D721Med (cell line): ENCODE data around the gene DUS1L.

Experiments
- DNase-seq: peaks from one replicate; pipeline ENCODE4 v3.0.0; 2011; ENCODE audit warnings: low spot score; ENCODE audit not compliant: insufficient read length
- FAIRE-seq: peaks from 2 replicates; lab custom pipeline; 2011; peaks lifted over from hg19 to GRCh38; lab: Jason Lieb, UNC
- CTCF ChIP-seq: IDR thresholded peaks from 2 replicates; pipeline ENCODE4 v1.5.1; 2012; ENCODE audit warnings: mild to moderate bottlenecking, control low read depth; ENCODE audit not compliant: insufficient read depth; ENCODE audit errors: missing control alignments

Gene DUS1L

GRCh38 chr17:82018989-82019689 lies 46.5 kb downstream of the DUS1L start:
- no peak for TF ChIP-seq CTCF
- DNase-seq (no peak), FAIRE-seq (no peak)

- DNase-seq (no peak), FAIRE-seq (no peak)
- no peak for TF ChIP-seq CTCF
Measured at GRCh38 chr17:82018152-82018988, 47.2 kb downstream of the DUS1L start.

- FAIRE-seq: no peak
- TF ChIP-seq CTCF: no peak
- no peak for DNase-seq
Measured at GRCh38 chr17:82017612-82018151, 47.9 kb downstream of the DUS1L start.

- FAIRE-seq: no peak
- DNase-seq: no peak
- TF ChIP-seq CTCF: no peak
Measured at GRCh38 chr17:82016875-82017459, 48.6 kb downstream of the DUS1L start.

- TF ChIP-seq CTCF: no peak
- FAIRE-seq: no peak
Measured at GRCh38 chr17:82016061-82016874, 49.3 kb downstream of the DUS1L start.

GRCh38 chr17:82015311-82015971 lies 50.2 kb downstream of the DUS1L start:
- no peak for DNase-seq
- no peak for FAIRE-seq
- no peak for TF ChIP-seq CTCF

More at GRCh38 chr17:82016061-82016874, 49.3 kb downstream of the DUS1L start:
- DNase-seq: no peak
